PFSK-1 (cell line): Measurements from ENCODE around the gene TOX3.

Experiments
- FOXP2 ChIP-seq: optimal IDR thresholded peaks from 2 replicates; pipeline ENCODE3; 2011; ENCODE audit warnings: borderline replicate concordance, control low read depth, inconsistent platforms; ENCODE audit not compliant: insufficient read depth; ENCODE audit errors: extremely low read length, extremely low read depth
- POLR2AphosphoS5 ChIP-seq: IDR thresholded peaks from 2 replicates; pipeline ENCODE4 v1.6.1; 2012; ENCODE audit warnings: low read depth, mild to moderate bottlenecking, control low read depth, low read length, moderate library complexity
- TAF1 ChIP-seq: IDR thresholded peaks from 2 replicates; pipeline ENCODE4 v1.6.1; 2012; ENCODE audit warnings: low read length, control low read depth, borderline replicate concordance; ENCODE audit not compliant: insufficient read depth
- TF ChIP-seq, protein P1 (sequence below), 2 experiments: IDR thresholded peaks; 2 replicates each; pipeline versions ENCODE4 v1.6.1 to v1.8.0; 2011 to 2012; ENCODE audit warnings: low read depth in 2 of 2, low read length in 2 of 2, control low read depth in 1 of 2, inconsistent platforms in 1 of 2, mild to moderate bottlenecking in 1 of 2, moderate library complexity in 1 of 2; ENCODE audit not compliant: insufficient read depth in 1 of 2

DNA sequence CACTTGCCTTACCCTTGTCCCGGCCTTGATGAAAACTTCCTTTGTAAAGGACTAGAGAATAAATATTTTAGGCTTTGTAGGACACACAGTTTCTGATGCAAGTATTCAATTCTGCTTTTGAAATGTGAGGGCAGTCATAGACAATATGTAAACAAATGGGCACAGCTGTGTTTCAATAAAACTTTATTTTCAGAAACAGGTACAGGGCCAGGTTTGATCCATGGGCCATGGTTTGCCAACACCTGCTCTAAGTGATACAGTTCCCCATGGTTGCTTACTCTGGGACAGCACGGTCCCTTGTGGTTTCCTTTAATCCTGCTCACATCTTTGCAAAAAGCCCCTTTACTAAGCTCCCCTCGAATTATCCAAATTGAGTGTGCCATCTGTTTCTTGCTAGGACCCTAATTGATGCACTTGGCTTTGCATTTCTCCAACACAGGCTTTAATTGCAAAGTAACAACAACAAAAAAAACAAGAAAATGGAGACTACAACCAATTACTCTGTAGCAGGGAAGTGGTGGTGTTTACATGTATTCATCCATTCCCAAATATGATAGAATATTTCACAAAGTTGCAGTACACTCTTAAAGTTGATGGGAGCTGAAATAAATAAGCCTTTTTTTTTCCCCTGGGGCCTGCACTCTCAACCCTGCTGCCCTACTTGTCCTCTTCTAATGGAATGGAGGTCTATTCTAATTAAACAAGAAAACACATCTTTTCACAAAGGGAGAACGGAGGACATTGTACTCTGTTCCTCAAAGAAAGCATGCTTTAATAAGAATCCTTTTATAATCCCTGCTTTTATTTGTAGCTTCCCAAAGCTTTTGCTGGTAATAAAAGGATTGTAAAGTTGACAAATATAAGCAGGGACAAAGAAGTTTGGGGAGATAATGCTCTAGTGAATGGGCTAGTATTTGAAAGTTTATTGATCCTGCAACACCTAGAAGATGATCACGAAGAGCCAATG is 37.7 kb upstream of the TOX3 start:
- TF ChIP-seq, protein P1, sequence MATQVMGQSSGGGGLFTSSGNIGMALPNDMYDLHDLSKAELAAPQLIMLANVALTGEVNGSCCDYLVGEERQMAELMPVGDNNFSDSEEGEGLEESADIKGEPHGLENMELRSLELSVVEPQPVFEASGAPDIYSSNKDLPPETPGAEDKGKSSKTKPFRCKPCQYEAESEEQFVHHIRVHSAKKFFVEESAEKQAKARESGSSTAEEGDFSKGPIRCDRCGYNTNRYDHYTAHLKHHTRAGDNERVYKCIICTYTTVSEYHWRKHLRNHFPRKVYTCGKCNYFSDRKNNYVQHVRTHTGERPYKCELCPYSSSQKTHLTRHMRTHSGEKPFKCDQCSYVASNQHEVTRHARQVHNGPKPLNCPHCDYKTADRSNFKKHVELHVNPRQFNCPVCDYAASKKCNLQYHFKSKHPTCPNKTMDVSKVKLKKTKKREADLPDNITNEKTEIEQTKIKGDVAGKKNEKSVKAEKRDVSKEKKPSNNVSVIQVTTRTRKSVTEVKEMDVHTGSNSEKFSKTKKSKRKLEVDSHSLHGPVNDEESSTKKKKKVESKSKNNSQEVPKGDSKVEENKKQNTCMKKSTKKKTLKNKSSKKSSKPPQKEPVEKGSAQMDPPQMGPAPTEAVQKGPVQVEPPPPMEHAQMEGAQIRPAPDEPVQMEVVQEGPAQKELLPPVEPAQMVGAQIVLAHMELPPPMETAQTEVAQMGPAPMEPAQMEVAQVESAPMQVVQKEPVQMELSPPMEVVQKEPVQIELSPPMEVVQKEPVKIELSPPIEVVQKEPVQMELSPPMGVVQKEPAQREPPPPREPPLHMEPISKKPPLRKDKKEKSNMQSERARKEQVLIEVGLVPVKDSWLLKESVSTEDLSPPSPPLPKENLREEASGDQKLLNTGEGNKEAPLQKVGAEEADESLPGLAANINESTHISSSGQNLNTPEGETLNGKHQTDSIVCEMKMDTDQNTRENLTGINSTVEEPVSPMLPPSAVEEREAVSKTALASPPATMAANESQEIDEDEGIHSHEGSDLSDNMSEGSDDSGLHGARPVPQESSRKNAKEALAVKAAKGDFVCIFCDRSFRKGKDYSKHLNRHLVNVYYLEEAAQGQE (IDR thresholded peaks at IDR 0.05; ENCODE audit: insufficient read depth in 1 of 2, low read depth in 2 of 2, low read length in 2 of 2): no peak
- TF ChIP-seq TAF1: no peak
- TF ChIP-seq POLR2AphosphoS5: no peak
- TF ChIP-seq FOXP2: no peak
